Vagina (tissue), 2 donors: ENCODE measurements around the gene PARM1.

Source experiments
- POLR2A ChIP-seq, 2 donors: fragments of 450-650 bp; IDR thresholded peaks; one replicate each; pipeline ENCODE4 v1.6.1; 2017; ENCODE audit warnings: antibody characterized with exemption in 2 of 2, mild to moderate bottlenecking in 2 of 2, moderate library complexity in 2 of 2
- POLR2AphosphoS5 ChIP-seq, 2 donors: sonication (generic); formaldehyde crosslinking; IDR thresholded peaks; one replicate each; pipeline ENCODE4 v1.9.0; 2017; ENCODE audit warnings: antibody characterized with exemption in 2 of 2, mild to moderate bottlenecking in 2 of 2, low read depth in 1 of 2; ENCODE audit not compliant: insufficient read depth in 1 of 2
- TF ChIP-seq, protein P1 (sequence below), 3 experiments: fragments of 450-650 bp in 2 of 3; fragments of 200-600 bp in 1 of 3; sonication (generic) in 1 of 3; IDR thresholded peaks; one replicate each; pipeline ENCODE4 v1.5.1; 2017 to 2019; ENCODE audit warnings: antibody characterized with exemption in 3 of 3, mild to moderate bottlenecking in 2 of 3, moderate library complexity in 2 of 3

DNA sequence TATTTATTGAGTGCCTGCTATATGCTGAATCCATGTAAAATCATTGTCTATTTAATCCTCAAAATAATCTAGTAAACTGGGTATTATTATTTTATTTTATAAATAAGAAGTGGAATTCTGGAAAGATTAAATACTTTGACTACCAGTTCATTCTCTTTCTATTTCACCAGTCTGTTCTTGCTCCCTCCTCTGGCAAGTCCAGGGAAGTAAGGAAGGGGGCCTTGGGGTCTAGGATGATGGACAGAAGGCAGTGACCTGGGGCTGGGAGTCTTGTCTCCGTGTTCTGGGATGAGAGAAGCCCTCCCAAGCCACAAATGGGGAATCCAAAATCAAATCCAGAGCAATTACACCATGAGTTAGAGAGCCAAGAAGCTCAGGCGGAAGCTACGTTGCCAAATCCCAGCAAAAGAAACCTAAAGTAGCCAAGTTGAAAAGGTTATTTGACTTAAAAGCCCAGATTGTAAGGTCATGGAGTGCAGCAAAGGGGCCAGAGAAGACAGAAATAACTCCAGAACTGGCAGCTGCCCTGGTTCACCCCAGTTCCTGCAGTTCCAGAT lies 28.3 kb upstream of the PARM1 start:
- TF ChIP-seq POLR2A (IDR thresholded peaks at IDR 0.05) (no peak), POLR2AphosphoS5 (IDR thresholded peaks at IDR 0.05; ENCODE audit: insufficient read depth in 1 of 2, low read depth in 1 of 2) (no peak)
- TF ChIP-seq, protein P1, sequence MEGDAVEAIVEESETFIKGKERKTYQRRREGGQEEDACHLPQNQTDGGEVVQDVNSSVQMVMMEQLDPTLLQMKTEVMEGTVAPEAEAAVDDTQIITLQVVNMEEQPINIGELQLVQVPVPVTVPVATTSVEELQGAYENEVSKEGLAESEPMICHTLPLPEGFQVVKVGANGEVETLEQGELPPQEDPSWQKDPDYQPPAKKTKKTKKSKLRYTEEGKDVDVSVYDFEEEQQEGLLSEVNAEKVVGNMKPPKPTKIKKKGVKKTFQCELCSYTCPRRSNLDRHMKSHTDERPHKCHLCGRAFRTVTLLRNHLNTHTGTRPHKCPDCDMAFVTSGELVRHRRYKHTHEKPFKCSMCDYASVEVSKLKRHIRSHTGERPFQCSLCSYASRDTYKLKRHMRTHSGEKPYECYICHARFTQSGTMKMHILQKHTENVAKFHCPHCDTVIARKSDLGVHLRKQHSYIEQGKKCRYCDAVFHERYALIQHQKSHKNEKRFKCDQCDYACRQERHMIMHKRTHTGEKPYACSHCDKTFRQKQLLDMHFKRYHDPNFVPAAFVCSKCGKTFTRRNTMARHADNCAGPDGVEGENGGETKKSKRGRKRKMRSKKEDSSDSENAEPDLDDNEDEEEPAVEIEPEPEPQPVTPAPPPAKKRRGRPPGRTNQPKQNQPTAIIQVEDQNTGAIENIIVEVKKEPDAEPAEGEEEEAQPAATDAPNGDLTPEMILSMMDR (IDR thresholded peaks at IDR 0.05), result no peak
